ENCODE measurements around the gene PCDHA1.
"Not testable (repeated sequence)": the region's sequence is repeated elsewhere in the genome, so short reads cannot be mapped to it uniquely, and the experiment has no call there.

Gene PCDHA1

GRCh38 chr5:140823475-140823874 is 37.5 kb downstream of the PCDHA1 start:
- no peak overlapping the region for H3K4me3 ChIP-seq (ENCODE audit: low read length)
- no peak overlapping the region for H2AFZ ChIP-seq (ENCODE audit: low read depth, low read length)
- H3K27me3 ChIP-seq (ENCODE audit: insufficient read depth, low read length), result no peaks in the 10 kb centered on the region
- H3K9me3 ChIP-seq (ENCODE audit: low read length), result peaks cover 26% of the 10 kb centered on the region
- no peaks in the 10 kb centered on the region for H3K4me1 ChIP-seq (ENCODE audit: insufficient read depth, low read length)
- H3K36me3 ChIP-seq (ENCODE audit: insufficient read depth, low read length), result peaks cover 25% of the 10 kb centered on the region

GRCh38 chr5:140827704-140828361 is 41.9 kb downstream of the PCDHA1 start, which contains the start of gene PCDHA6:
Gene PCDHA6, plus strand, starts transcription at chr5:140827960. Its CDS starts 132 bp downstream, at chr5:140828092.
- Histone ChIP-seq H2AFZ (ENCODE audit: low read depth, low read length) (peak within 1 kb of the TSS; percentile 80), H3K4me3 (ENCODE audit: low read length) (peak within 1 kb of the TSS; percentile 78), H3K4me1 (ENCODE audit: insufficient read depth, low read length) (peaks cover 4% of the 10 kb centered on the region), H3K36me3 (ENCODE audit: insufficient read depth, low read length) (peaks cover 34% of the 10 kb centered on the region), H3K27me3 (ENCODE audit: insufficient read depth, low read length) (no peaks in the 10 kb centered on the region), H3K9me3 (ENCODE audit: low read length) (peaks cover 33% of the 10 kb centered on the region)

- H3K27me3 ChIP-seq (ENCODE audit: insufficient read depth, low read length), result no peaks in the 10 kb centered on the region
- peak overlapping the region; percentile 80 for H2AFZ ChIP-seq (ENCODE audit: low read depth, low read length)
- peak overlapping the region; percentile 78 for H3K4me3 ChIP-seq (ENCODE audit: low read length)
- H3K36me3 ChIP-seq (ENCODE audit: insufficient read depth, low read length), result peaks cover 33% of the 10 kb centered on the region
- H3K4me1 ChIP-seq (ENCODE audit: insufficient read depth, low read length), result peaks cover 4% of the 10 kb centered on the region
- peaks cover 33% of the 10 kb centered on the region for H3K9me3 ChIP-seq (ENCODE audit: low read length)
These were observed 42.4 kb downstream of the PCDHA1 start for GRCh38 chr5:140828362-140828737.

GRCh38 chr5:140829511-140830501 is 43.9 kb downstream of the PCDHA1 start:
- not testable (repeated sequence) for H3K27me3 ChIP-seq (ENCODE audit: insufficient read depth, low read length); H3K4me3 ChIP-seq (ENCODE audit: low read length); H2AFZ ChIP-seq (ENCODE audit: low read depth, low read length); H3K4me1 ChIP-seq (ENCODE audit: insufficient read depth, low read length)
- peaks cover 38% of the 10 kb centered on the region for H3K9me3 ChIP-seq (ENCODE audit: low read length)
- H3K36me3 ChIP-seq (ENCODE audit: insufficient read depth, low read length), result peaks cover 32% of the 10 kb centered on the region

GRCh38 chr5:140833993-140834392 is 48.1 kb downstream of the PCDHA1 start, which contains the start of gene PCDHA7:
Gene PCDHA7, plus strand, starts transcription at chr5:140834269. Its CDS starts 115 bp downstream, at chr5:140834384.
- no peaks in the 10 kb centered on the region for H3K27me3 ChIP-seq (ENCODE audit: insufficient read depth, low read length)
- H3K4me3 ChIP-seq (ENCODE audit: low read length), result no peak within 1 kb of the TSS
- H3K4me1 ChIP-seq (ENCODE audit: insufficient read depth, low read length), result peaks cover 4% of the 10 kb centered on the region
- peaks cover 60% of the 10 kb centered on the region for H3K9me3 ChIP-seq (ENCODE audit: low read length)
- H2AFZ ChIP-seq (ENCODE audit: low read depth, low read length), result no peak within 1 kb of the TSS
- peaks cover 52% of the 10 kb centered on the region for H3K36me3 ChIP-seq (ENCODE audit: insufficient read depth, low read length)

GRCh38 chr5:140834439-140835008 is 48.6 kb downstream of the PCDHA1 start:
- not testable (repeated sequence) for H3K27me3 ChIP-seq (ENCODE audit: insufficient read depth, low read length); H3K4me1 ChIP-seq (ENCODE audit: insufficient read depth, low read length); H2AFZ ChIP-seq (ENCODE audit: low read depth, low read length); H3K4me3 ChIP-seq (ENCODE audit: low read length)
- Histone ChIP-seq H3K36me3 (ENCODE audit: insufficient read depth, low read length) (peaks cover 52% of the 10 kb centered on the region), H3K9me3 (ENCODE audit: low read length) (peaks cover 56% of the 10 kb centered on the region)

GRCh38 chr5:140835622-140836510 is 49.9 kb downstream of the PCDHA1 start:
- Histone ChIP-seq H3K4me1 (ENCODE audit: insufficient read depth, low read length) (peaks cover 4% of the 10 kb centered on the region), H3K4me3 (ENCODE audit: low read length) (no peak overlapping the region)

GRCh38 chr5:140840978-140841962 is 55.3 kb downstream of the PCDHA1 start, which contains the start of gene PCDHA8:
Gene PCDHA8, plus strand, starts transcription at chr5:140841187. Its CDS starts 135 bp downstream, at chr5:140841322.
- peak within 1 kb of the TSS; percentile 39 for H3K4me3 ChIP-seq (ENCODE audit: low read length)

More at GRCh38 chr5:140835622-140836510, 49.9 kb downstream of the PCDHA1 start:
- H3K9me3 ChIP-seq (ENCODE audit: low read length), result peaks cover 50% of the 10 kb centered on the region
- H2AFZ ChIP-seq (ENCODE audit: low read depth, low read length), result no peak overlapping the region
- H3K36me3 ChIP-seq (ENCODE audit: insufficient read depth, low read length), result peaks cover 41% of the 10 kb centered on the region
- no peaks in the 10 kb centered on the region for H3K27me3 ChIP-seq (ENCODE audit: insufficient read depth, low read length)

GRCh38 chr5:140842798-140843733 is 57.1 kb downstream of the PCDHA1 start:
- no peak overlapping the region for H2AFZ ChIP-seq (ENCODE audit: low read depth, low read length)
- H3K9me3 ChIP-seq (ENCODE audit: low read length), result peaks cover 29% of the 10 kb centered on the region
- no peaks in the 10 kb centered on the region for H3K27me3 ChIP-seq (ENCODE audit: insufficient read depth, low read length)
- H3K4me1 ChIP-seq (ENCODE audit: insufficient read depth, low read length), result no peaks in the 10 kb centered on the region
- H3K36me3 ChIP-seq (ENCODE audit: insufficient read depth, low read length), result peaks cover 22% of the 10 kb centered on the region
- H3K4me3 ChIP-seq (ENCODE audit: low read length), result no peak overlapping the region

More at GRCh38 chr5:140840978-140841962, 55.3 kb downstream of the PCDHA1 start, which contains the start of gene PCDHA8:
- Histone ChIP-seq H3K4me1 (ENCODE audit: insufficient read depth, low read length) (no peaks in the 10 kb centered on the region), H3K27me3 (ENCODE audit: insufficient read depth, low read length) (no peaks in the 10 kb centered on the region), H3K9me3 (ENCODE audit: low read length) (peaks cover 36% of the 10 kb centered on the region), H2AFZ (ENCODE audit: low read depth, low read length) (no peak within 1 kb of the TSS), H3K36me3 (ENCODE audit: insufficient read depth, low read length) (peaks cover 29% of the 10 kb centered on the region)

- not testable (repeated sequence) for H3K36me3 ChIP-seq (ENCODE audit: insufficient read depth, low read length); H2AFZ ChIP-seq (ENCODE audit: low read depth, low read length); H3K27me3 ChIP-seq (ENCODE audit: insufficient read depth, low read length); H3K4me1 ChIP-seq (ENCODE audit: insufficient read depth, low read length); H3K4me3 ChIP-seq (ENCODE audit: low read length)
- peaks cover 18% of the 10 kb centered on the region for H3K9me3 ChIP-seq (ENCODE audit: low read length)
These were observed 62.5 kb downstream of the PCDHA1 start, which contains the start of gene PCDHA9 for GRCh38 chr5:140848139-140849102. Gene PCDHA9, plus strand, starts transcription at chr5:140848382. Its CDS starts 114 bp downstream, at chr5:140848496.

Measured in neuron (in vitro differentiated cells).